COR-L47 (cell line): ENCODE measurements around the gene COIL.
A peak's percentile ranks its signal among the peaks of the same experiment; 100 is the strongest.
"Not testable (repeated sequence)": the region's sequence is repeated elsewhere in the genome, so short reads cannot be mapped to it uniquely, and the experiment has no call there.

Experiments used
- DNase-seq: peaks from one replicate; lab custom pipeline; 2025; lab: John Stamatoyannopoulos, UW

The COIL gene

GRCh38 chr17:56977673-56978395 is 17.0 kb upstream of the COIL start, which contains the start of gene SCPEP1:
SCPEP1 (plus strand) TSS chr17:56978131; CDS start chr17:56978160, 29 bp downstream.
- DNase-seq: peak; percentile 82

- no peak for DNase-seq
Measured at GRCh38 chr17:56976941-56977608, 16.2 kb upstream of the COIL start.

DNA sequence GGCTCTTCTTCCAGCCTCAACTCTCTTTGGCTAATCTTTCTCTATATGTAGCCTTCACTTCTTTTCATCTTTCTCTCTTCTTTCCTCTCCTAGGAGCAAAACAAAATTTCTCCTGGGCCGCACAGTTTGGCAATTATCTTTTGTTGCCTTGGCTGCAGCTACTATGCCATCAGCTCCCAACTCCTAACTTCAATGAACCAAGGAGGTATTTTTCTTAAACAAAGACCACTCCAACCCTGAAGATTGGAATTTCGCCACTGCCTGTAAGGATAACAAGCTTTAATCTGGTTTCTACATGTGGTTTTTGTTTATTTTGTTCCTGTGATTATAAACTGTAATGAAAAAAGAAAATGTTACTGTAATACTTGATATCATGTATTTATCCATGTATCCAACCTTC is 14.8 kb upstream of the COIL start:
- no peak for DNase-seq

GRCh38 chr17:56974055-56974454 is 13.2 kb upstream of the COIL start:
- no peak for DNase-seq

- DNase-seq: no peak
Measured at GRCh38 chr17:56973520-56973919, 12.7 kb upstream of the COIL start.

GRCh38 chr17:56972111-56972730 is 11.4 kb upstream of the COIL start:
- no peak for DNase-seq

DNA sequence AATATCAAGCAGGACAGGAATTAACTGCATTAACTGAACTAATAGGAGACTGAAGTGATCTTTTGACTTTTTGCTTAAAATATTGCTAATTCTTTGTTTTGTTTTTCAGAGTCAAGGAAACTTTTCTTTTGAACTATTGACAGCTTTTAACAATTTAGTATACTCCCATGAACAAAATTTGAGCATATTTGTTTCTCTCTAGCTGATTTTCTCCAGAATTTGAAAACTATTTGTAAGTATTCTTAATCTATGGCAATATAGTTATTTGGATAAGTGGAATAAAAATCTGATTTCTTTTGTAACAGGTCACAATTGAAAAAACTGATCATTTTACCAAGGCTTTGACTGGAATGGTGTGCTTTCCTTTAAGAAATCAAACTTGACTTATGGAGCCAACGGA is 10.1 kb upstream of the COIL start:
- DNase-seq: no peak

DNA sequence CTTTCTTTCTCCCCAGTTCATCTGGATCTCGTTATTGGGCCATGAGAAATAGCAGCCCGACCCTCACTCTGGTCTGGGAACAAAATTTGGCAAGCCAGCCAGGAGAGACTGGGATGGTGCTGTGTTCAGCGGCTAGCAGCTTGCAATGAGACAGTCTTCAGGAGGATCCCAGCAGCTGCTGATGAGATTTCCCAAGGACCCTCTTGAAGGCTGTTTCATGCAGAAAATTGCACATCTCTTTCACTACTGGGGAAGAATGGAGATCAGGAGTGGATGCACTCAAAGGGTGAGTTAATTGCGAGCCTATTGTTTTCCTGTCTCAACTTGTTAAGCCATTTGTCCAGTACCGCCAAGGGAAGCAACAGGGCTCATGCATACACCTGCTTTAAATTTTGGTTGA is 5.5 kb upstream of the COIL start:
- DNase-seq: peak; percentile 66

- not testable (repeated sequence) for DNase-seq
Measured at GRCh38 chr17:56965681-56966080, 4.8 kb upstream of the COIL start.

DNA sequence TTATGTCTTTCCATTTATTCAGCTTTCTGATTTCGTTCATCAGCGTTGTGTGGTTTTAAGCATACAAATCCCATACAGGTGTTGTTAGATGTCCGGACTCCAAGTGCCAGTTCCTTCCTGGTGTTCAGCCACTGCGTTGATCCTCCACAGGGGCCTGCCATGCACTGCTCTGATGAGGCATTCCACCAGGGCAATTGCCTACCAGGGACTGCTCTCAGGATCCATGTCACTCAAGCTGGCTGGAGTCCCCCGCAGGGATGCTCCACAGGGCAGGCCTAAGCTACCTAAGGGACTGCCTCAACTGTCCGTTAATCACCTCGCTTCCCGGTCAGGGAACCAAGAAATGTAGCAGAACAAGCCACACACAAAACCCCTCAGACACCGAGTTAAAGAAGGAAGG is 4.4 kb upstream of the COIL start:
- DNase-seq: not testable (repeated sequence)

DNA sequence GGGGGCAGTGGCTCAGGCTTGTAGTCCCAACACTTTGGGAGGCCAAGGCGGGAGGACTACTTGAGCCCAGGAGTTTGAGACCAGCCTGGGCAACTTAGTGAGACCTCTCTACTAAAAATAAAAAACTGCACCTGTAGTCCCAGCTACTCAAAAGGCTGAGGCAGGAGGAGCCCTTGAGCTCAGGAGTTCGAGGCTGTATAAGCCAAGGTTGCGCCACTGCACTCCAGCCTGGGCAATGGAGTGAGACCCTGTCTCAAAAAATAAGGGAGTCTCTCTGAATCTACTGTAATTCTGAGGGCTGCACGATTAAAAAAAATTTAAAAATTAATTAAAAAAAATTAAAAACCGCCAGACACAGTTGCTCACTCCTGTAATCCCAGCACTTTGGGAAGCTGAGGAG is 3.9 kb downstream of the COIL start:
- DNase-seq: no peak

DNA sequence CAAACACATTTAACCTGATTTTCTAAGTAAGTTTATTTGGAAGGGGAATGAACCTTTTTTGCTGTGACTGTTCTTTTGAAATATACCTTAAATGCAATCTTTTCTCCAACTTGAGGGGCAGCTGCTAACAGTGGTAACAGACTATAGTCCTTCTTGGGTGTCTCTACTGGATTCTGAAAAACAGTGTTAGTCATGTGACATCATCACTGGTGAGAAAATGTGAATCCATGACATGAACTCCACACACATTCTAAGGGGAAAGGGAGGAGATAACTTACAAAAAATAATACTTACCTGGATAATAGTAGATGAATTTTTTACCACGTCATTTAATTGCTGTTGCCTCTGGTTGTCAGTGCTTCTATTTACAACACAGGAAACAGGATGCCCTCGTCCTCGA is 11.3 kb downstream of the COIL start:
- DNase-seq: no peak

DNA sequence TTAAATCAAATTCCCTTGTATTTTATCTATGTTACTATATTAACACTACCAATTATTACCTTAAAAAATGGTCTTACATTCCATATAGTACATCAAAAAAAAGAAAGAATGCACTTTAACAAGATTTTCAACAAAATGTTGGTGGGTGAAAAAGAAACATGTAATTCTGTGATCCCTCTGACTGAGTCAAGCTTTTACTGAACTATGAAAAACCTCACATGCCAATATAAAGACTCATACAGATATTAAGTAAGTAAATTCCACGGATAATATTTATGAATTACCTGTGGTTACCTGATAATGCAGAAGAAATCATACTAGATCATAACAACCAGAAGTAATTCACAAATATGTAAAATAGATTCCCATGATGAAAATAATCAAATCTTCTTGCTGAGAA is 12.4 kb downstream of the COIL start:
- DNase-seq: no peak

DNA sequence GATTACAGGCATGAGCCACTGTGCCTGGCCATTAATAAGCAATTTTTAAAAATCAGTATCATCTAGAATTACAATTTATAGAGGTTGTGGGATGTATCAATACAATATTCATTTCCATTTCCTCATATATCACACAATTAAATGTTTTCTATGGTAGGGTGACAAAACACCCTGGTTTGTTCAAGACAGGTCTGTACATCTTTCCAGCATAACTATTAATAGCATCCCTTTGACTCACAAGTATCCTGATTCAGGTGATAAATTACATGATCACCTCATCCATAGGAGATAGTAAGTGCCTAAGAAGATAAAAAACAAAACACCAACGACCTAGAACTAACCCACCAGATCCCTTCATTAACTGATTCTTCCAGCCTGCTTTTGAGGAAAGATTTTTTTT is 13.1 kb downstream of the COIL start:
- no peak for DNase-seq

DNA sequence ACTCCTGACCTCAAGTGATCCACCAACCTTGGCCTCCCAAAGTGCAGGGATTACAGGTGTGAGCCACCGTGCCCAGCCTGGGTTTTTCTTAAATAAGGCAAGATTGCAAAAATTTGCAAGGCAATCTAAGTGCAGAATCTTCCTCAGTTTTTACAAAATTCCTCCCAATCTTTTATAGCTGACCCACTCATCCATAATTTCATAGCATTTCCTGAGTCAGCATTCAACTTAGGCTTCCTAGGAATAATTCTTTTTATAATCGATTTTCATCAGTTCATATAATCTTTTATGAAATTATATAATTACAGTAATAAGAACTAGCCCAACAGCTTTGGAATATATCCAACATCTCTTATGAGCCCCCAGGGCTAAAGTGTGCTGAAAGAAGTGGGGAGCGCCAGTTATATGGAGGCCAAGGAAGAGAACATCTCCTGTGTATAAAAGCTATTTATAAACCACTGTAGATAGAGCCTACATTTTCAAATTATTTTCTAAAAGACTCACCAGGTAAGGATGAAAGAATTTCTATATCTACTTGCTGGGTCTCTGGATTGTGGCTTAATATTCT is 14.8 kb downstream of the COIL start:
- no peak for DNase-seq

DNA sequence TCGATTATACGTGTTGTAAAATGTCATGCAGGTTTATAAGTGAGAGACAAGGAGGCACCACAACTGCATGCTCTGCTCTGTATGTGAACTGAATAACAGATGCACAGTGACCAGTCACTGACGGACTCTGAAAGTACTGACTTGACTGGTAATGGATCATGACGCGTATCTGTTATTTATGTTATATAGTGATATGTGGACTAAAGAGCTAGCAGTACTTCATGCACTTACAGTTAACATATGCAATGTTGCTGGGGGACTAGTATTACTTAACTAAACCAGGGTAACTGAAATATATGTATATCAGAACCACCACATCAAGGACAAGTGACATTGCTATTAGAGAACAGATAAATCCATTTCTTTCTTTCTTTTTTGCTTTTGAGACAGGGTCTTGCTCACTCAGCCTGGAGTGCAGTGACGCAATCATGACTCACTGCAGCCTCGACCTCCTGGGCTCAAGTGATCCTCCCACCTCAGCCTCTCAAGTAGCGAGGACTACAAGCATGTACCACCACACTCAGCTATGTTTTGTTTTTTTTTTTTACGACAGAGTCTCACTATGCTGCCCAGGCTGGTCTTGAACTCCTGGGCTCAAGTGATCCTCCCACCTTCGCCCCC is 17.2 kb downstream of the COIL start:
- DNase-seq: no peak

- peak; percentile 24 for DNase-seq
Measured at GRCh38 chr17:56939869-56940484, 20.9 kb downstream of the COIL start.

GRCh38 chr17:56938206-56938605 is 22.6 kb downstream of the COIL start:
- not testable (repeated sequence) for DNase-seq

DNA sequence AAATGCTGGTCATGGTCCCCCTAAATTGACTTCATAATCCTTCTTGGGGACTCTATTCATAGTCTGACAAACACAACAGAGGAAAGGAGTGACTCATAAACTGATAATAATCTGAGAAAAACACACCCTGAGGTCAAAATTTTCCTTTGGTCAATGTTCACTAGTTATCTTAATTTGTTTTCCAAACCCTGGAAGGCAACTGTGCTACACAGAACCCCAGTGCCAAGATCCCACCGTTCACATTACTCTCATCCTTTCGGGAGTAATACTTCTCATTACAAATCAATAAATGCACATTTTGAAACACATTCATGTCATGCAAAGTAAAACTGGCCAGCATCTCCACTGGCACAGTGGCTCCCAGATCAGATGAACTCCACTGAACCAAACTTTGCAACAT is 23.2 kb downstream of the COIL start:
- no peak for DNase-seq

DNA sequence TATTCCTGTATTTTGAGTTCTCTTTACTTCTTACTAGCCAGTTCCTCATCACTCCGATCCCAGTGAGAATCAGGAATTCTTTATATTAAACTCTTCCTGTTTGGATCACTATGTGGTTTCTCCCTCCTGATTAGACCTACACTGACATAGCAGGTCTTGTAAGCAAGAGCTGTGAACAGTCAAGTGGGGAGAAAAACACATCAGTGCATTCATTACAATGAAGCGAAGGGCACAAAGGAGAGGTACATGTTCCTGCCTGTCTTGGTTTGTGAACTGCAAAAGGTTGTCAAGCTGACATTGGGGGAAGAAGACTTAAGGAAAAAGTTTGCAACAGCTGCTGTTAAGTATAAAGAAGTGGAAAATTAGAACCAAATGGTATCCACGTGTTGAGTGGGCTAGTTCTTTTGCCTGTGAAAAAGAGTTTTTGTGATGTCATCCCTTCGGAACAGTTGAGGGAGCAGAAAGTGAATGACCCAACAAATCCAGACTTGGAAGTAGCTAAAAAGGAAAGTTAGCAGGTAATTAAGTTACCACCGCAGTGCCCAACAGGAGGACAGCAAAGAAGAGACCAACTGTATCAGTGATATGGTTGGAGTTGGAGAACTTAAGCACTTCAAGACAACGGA is 24.0 kb downstream of the COIL start:
- DNase-seq: no peak

DNA sequence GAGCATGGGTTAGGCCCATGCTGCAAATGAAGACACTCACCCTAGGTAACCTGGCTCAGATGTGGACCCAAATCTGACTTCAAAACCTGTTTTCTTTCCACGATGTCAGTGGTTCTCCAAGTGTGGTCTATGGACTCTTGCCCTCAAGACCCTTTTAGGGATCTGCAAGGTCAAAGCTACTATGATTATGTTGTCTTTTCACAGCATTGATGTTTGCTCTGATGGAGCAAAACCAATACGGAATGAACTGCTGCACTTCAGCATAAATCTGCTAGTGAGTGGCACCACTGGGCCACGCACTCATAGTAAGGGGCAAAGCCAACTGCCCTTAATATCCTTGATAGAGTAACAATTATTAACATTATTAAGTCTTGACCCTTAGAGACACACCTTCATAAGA is 25.4 kb downstream of the COIL start:
- DNase-seq: no peak

DNA sequence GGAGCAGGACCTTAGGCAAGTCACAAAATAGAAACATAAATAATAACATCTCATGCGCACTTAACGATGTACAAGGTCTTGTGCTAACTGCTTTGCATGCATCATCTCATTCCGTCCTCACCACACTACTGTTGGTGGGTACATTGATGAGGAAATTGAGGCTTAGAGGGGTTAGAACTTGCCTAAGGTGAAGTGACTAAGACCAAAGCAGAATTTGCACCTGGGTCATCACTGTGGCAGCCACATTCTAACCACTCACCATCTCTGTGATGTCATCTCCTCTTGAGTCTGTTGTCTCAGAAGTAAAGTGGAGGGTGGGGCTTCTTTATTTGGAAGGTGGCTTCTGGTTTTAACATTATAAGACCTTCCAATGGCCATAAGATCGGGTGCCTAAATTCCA is 26.6 kb downstream of the COIL start:
- DNase-seq: no peak
